ENCODE measurements around the gene RBPJL. TPM values are rescaled to one million over a fixed set of nuclear protein-coding genes. Genes with fewer than 3 reads are reported as not detected.
A peak's percentile ranks its signal among the peaks of the same experiment; 100 is the strongest.

The RBPJL gene
- total and polyA plus RNA-seq, 7 donors, result 1.8 TPM; not detected in 6

DNA sequence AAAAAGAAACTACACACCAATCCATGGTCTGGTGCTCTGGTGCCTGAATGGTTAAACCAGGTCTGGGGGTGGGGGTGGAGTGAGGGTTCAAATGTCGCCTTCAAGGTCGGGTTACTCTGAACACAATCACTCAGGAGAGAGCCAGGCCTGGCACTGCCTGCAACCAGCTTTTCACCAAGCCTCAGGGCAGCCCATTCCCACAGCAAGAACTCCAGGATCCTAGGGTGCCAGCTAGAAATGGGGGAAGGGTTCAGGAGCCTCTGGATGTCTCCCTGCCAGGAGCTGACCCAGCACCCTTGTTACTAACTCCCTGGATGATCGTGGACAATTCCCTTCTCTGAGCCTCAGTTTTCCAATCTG lies 34.9 kb downstream of the RBPJL start:
- intact Hi-C loops (cut with DNase I), result loop anchor here (10.0 kb wide), 2 partner anchors 1207 to 2003 kb away; no protein-coding TSS in a partner anchor
- peaks cover 0 to 13% (median 0%) of the 10 kb centered on the region in 4 donors for H3K36me3 ChIP-seq
- H3K9me3 ChIP-seq, result no peaks in the 10 kb centered on the region
- DNase-seq, result no peak
- H3K27ac ChIP-seq, result peak overlapping the region; percentile 94 to 99 (median 97)
- peak overlapping the region; percentile 14 to 94 (median 56) for H3K4me3 ChIP-seq
- WGBS, 2 donors, result 14 to 54% methylated on average over 3 of the region's 3 CpGs
- peaks cover 3 to 100% (median 100%) of the 10 kb centered on the region in 4 donors for H3K4me1 ChIP-seq
- H3K27me3 ChIP-seq, result no peaks in the 10 kb centered on the region
- no peak for TF ChIP-seq POLR2A (IDR thresholded peaks at IDR 0.05)
- TF ChIP-seq EP300 (IDR thresholded peaks at IDR 0.05), result no peak
- TF ChIP-seq, protein P1, sequence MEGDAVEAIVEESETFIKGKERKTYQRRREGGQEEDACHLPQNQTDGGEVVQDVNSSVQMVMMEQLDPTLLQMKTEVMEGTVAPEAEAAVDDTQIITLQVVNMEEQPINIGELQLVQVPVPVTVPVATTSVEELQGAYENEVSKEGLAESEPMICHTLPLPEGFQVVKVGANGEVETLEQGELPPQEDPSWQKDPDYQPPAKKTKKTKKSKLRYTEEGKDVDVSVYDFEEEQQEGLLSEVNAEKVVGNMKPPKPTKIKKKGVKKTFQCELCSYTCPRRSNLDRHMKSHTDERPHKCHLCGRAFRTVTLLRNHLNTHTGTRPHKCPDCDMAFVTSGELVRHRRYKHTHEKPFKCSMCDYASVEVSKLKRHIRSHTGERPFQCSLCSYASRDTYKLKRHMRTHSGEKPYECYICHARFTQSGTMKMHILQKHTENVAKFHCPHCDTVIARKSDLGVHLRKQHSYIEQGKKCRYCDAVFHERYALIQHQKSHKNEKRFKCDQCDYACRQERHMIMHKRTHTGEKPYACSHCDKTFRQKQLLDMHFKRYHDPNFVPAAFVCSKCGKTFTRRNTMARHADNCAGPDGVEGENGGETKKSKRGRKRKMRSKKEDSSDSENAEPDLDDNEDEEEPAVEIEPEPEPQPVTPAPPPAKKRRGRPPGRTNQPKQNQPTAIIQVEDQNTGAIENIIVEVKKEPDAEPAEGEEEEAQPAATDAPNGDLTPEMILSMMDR (IDR thresholded peaks at IDR 0.05), result no peak
- TF ChIP-seq POLR2AphosphoS5 (IDR thresholded peaks at IDR 0.05), result no peak

DNA sequence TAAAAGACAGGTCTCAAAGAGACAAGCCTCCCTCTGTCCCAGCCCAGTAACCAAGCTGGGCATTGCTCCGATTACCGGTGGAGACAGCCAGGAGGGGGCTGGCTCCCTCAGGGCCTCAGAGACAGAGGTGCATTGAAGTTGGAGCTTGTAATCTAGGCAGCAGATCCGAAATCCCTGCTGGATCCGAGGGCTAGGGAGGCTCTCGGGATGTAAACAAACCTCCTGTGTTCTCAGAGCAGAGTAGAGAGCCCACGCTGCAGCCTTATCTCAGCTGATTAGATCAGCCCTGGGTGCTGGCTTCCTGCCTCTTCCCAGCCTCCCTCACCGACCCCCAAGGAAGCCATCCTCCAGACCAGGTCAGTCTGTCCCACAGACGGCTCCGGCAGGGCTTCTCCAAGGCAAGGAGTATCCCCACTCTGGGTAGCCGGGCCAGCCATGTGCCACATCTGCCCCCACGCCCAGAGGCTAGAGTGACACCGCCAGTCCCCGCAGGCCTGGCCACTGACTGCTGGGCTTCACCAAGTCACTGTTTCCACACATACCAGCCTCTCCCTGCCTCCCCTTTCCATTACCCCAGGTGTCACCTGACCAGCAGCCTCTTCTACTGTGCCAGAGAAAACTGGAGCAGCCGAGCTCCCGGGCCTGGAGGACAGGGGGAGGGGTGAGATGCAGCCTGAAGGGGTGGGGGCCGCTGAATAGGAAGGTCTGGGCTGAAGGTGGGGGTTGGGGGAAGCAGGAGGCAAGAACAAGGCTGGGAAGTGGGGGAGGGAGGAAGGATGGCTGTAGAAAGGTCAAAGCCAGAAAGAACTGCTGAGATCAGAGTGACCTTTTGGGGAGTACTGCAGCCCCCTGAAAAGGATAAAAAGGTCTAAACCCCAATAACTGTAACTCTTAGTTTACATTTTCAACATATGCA lies 35.6 kb downstream of the RBPJL start:
- Histone ChIP-seq H3K4me1 (peaks cover 0 to 100% (median 96%) of the 10 kb centered on the region in 4 donors), H3K27ac (peak overlapping the region; percentile 94 to 99 (median 97)), H3K4me3 (peak overlapping the region; percentile 14 to 94 (median 56)), H3K27me3 (no peaks in the 10 kb centered on the region), H3K9me3 (no peaks in the 10 kb centered on the region), H3K36me3 (peaks cover 0 to 13% (median 0%) of the 10 kb centered on the region in 4 donors)
- WGBS, 2 donors, result 8 to 54% methylated on average over 16 of the region's 16 CpGs
- intact Hi-C loops (cut with DNase I), result loop anchor here (10.0 kb wide), 2 partner anchors 1207 to 2003 kb away; no protein-coding TSS in a partner anchor
- peak; percentile 89 for DNase-seq
- TF ChIP-seq POLR2A (IDR thresholded peaks at IDR 0.05), result peak in 1 of 2 donors; percentile 57
- TF ChIP-seq, protein P1 (IDR thresholded peaks at IDR 0.05), result no peak
- TF ChIP-seq EP300 (IDR thresholded peaks at IDR 0.05), result peak in 1 of 4 donors; percentile 96
- peak; percentile 49 to 92 (median 80) for TF ChIP-seq POLR2AphosphoS5 (IDR thresholded peaks at IDR 0.05)

DNA sequence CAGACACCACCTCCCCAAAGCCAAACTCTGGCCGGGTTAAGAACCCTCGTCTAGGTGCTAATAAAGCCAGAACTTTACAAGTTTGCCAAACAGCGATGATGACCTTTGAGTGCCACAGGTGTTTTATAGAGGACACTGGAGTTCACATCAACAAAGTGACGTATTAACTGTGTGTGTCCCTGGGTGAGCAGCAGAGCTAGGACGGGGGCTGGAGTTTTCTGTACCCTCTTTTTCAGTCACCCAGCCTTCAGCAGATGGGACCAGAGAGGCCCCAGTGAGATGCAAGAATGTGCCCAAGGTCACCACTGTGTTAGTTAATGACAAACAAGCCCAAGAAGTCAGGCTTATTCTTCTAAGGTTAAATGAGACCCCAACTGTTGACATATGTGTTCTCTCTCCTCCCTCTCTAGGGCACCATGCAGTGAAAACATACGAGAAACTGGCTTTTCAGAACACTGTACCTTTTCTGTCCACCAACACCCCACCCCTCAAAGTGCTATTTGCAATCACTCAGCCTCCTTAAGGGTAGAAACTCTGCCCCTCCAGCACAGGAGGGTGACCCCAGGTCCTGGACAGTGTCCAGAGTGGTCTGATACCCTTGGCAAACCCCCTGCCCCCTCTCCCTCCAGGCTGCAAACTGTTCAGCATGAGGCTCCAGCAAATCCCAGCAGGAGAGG lies 36.4 kb downstream of the RBPJL start:
- H3K36me3 ChIP-seq, result peaks cover 0 to 13% (median 0%) of the 10 kb centered on the region in 4 donors
- intact Hi-C loops (cut with DNase I), result loop anchor here (10.0 kb wide), 2 partner anchors 1208 to 2002 kb away; no protein-coding TSS in a partner anchor
- H3K4me1 ChIP-seq, result peaks cover 0 to 93% (median 88%) of the 10 kb centered on the region in 4 donors
- no peak for DNase-seq
- no peaks in the 10 kb centered on the region for H3K27me3 ChIP-seq
- H3K4me3 ChIP-seq, result peak overlapping the region; percentile 14 to 94 (median 56)
- H3K9me3 ChIP-seq, result no peaks in the 10 kb centered on the region
- WGBS, 2 donors, result 13 to 60% methylated on average over 6 of the region's 6 CpGs
- TF ChIP-seq EP300 (IDR thresholded peaks at IDR 0.05), result no peak
- no peak for TF ChIP-seq POLR2A (IDR thresholded peaks at IDR 0.05)
- no peak for TF ChIP-seq POLR2AphosphoS5 (IDR thresholded peaks at IDR 0.05)
- TF ChIP-seq, protein P1 (IDR thresholded peaks at IDR 0.05), result no peak
- peak overlapping the region; percentile 94 to 99 (median 97) for H3K27ac ChIP-seq

DNA sequence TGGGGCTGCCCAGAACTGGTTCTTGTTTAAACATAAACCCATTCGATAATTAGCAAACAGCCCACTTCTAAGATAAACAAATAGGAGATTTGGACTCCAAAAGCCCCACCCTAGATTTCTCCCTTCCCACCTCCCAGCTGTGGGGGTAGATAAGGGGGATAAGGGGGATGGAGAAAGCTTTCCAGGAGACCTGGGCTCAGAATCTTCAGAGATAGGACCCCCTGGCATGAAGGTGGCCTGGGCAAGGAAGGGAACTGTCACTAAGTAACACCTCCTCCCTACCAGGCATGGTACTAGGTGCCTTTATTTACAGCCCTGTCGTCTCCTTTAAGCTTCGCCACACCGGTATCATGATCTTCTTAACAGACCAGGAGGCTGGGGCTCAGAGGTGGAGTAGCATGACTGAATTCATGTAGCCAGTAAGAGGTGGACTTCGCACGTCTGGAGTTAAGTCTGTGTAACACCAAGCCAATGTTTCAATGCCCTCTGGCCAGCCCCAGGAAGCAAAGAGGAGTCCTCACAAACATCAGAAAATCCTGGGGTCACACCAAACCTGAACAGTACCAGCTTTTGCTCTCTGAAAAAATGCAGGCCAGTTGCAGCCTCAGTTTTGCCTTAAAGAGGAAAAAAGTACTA lies 37.0 kb downstream of the RBPJL start:
- Histone ChIP-seq H3K4me1 (peaks cover 0 to 89% (median 85%) of the 10 kb centered on the region in 4 donors), H3K27me3 (no peaks in the 10 kb centered on the region), H3K4me3 (peak overlapping the region in 3 of 4 donors; percentile 87 to 94 (median 92)), H3K27ac (peak overlapping the region; percentile 94 to 99 (median 97)), H3K9me3 (no peaks in the 10 kb centered on the region), H3K36me3 (peaks cover 0 to 13% (median 0%) of the 10 kb centered on the region in 4 donors)
- 13 to 67% methylated on average over 6 of the region's 6 CpGs for WGBS, 2 donors
- TF ChIP-seq, protein P1 (IDR thresholded peaks at IDR 0.05), result no peak
- TF ChIP-seq POLR2A (IDR thresholded peaks at IDR 0.05) (no peak), EP300 (IDR thresholded peaks at IDR 0.05) (no peak), POLR2AphosphoS5 (IDR thresholded peaks at IDR 0.05) (no peak)
- intact Hi-C loops (cut with DNase I), result loop anchor here (2.0 to 10.0 kb wide), 3 partner anchors 15 to 2001 kb away; no protein-coding TSS in a partner anchor
- DNase-seq, result no peak
